Glutamatergic neuron (in vitro differentiated cells): Measurements from ENCODE around the gene CEP126. TPM values are rescaled to one million over a fixed set of nuclear protein-coding genes. Genes with fewer than 3 reads are reported as not detected.

ENCODE experiments used
- DNase-seq: peaks from one replicate; pipeline ENCODE4 v3.0.0; 2022
- H3K27ac Mint-ChIP-seq: one replicate; pipeline ENCODE4 v1.8.0; 2020; ENCODE audit warnings: mild to moderate bottlenecking, mixed read lengths, inconsistent platforms; ENCODE audit not compliant: unreplicated experiment
- H3K27me3 Mint-ChIP-seq: one replicate; pipeline ENCODE4 v1.8.0; 2020; ENCODE audit warnings: mild to moderate bottlenecking, moderate library complexity, mixed read lengths, inconsistent platforms; ENCODE audit not compliant: unreplicated experiment
- H3K36me3 Mint-ChIP-seq: one replicate; pipeline ENCODE4 v1.8.0; 2020; ENCODE audit warnings: mild to moderate bottlenecking, mixed read lengths, inconsistent platforms; ENCODE audit not compliant: unreplicated experiment
- H3K4me1 Mint-ChIP-seq: one replicate; pipeline ENCODE4 v1.8.0; 2020; ENCODE audit warnings: mild to moderate bottlenecking, low read depth, mixed read lengths, inconsistent platforms; ENCODE audit not compliant: unreplicated experiment
- H3K4me3 Mint-ChIP-seq: one replicate; pipeline ENCODE4 v1.8.0; 2020; ENCODE audit warnings: mild to moderate bottlenecking, mixed read lengths, inconsistent platforms; ENCODE audit not compliant: unreplicated experiment
- H3K9me3 Mint-ChIP-seq: one replicate; pipeline ENCODE4 v1.8.0; 2020; ENCODE audit warnings: mild to moderate bottlenecking, moderate library complexity, mixed read lengths, inconsistent platforms; ENCODE audit not compliant: unreplicated experiment
- total RNA-seq: library from RNA; stranded (reverse); fragmentation: NEBNext Ultra II Directional; extraction: Animal tissue kit (Norgen Biotek cat#: 25700); gene quantifications from one replicate; pipeline ENCODE4 v1.2.1, GENCODE V29; 2021; ENCODE audit not compliant: unreplicated experiment
- TF ChIP-seq, protein P1 (sequence below): fragments of 200-600 bp; sonication (generic); IDR thresholded peaks from one replicate; pipeline ENCODE4 v1.5.0; 2021; ENCODE audit not compliant: partially characterized antibody, unreplicated experiment

CEP126 gene
- total RNA-seq, 1 donor from 2014 or later: 3.9 TPM

- H3K36me3 Mint-ChIP-seq: no peaks in the 10 kb centered on the region
- H3K27me3 Mint-ChIP-seq: no peaks in the 10 kb centered on the region
- H3K27ac Mint-ChIP-seq: no peak overlapping the region
- H3K4me3 Mint-ChIP-seq: no peak overlapping the region
- H3K9me3 Mint-ChIP-seq: no peaks in the 10 kb centered on the region
- H3K4me1 Mint-ChIP-seq: no peaks in the 10 kb centered on the region
- TF ChIP-seq, protein P1, sequence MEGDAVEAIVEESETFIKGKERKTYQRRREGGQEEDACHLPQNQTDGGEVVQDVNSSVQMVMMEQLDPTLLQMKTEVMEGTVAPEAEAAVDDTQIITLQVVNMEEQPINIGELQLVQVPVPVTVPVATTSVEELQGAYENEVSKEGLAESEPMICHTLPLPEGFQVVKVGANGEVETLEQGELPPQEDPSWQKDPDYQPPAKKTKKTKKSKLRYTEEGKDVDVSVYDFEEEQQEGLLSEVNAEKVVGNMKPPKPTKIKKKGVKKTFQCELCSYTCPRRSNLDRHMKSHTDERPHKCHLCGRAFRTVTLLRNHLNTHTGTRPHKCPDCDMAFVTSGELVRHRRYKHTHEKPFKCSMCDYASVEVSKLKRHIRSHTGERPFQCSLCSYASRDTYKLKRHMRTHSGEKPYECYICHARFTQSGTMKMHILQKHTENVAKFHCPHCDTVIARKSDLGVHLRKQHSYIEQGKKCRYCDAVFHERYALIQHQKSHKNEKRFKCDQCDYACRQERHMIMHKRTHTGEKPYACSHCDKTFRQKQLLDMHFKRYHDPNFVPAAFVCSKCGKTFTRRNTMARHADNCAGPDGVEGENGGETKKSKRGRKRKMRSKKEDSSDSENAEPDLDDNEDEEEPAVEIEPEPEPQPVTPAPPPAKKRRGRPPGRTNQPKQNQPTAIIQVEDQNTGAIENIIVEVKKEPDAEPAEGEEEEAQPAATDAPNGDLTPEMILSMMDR: no peak
- no peak for DNase-seq
These were observed 42.5 kb upstream of the CEP126 start for GRCh38 chr11:101872171-101872882.

DNA sequence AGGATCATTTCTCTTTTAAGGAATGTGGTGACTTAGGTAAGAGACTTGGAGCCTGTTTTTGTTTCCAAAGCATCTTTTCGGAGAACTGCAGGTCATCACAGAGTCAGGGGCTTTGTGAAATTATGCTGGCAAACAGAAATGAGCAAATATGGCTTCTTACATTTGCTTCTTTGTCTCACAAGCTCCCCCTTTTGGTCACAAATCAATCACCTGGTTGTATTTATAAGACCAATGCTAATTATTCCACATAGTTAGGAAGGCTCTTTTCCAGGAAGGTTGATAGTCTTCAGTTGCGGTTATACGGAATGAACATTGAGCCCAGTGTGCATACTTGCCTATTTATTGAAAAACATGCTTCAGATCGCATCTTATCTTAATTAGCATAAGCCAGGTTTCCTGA, 34.6 kb upstream of the CEP126 start:
- Mint-ChIP-seq H3K27me3 (no peaks in the 10 kb centered on the region), H3K4me3 (no peak overlapping the region), H3K36me3 (no peaks in the 10 kb centered on the region), H3K4me1 (no peaks in the 10 kb centered on the region), H3K9me3 (peaks cover 2% of the 10 kb centered on the region), H3K27ac (no peak overlapping the region)
- TF ChIP-seq, protein P1: peak; percentile 48
- no peak for DNase-seq

- Mint-ChIP-seq H3K4me3 (no peak overlapping the region), H3K27ac (no peak overlapping the region), H3K36me3 (no peaks in the 10 kb centered on the region), H3K4me1 (no peaks in the 10 kb centered on the region), H3K27me3 (no peaks in the 10 kb centered on the region), H3K9me3 (peaks cover 2% of the 10 kb centered on the region)
- DNase-seq: no peak
- TF ChIP-seq, protein P1: no peak
These were observed 33.2 kb upstream of the CEP126 start for GRCh38 chr11:101881586-101881985.

- H3K27ac Mint-ChIP-seq: no peak overlapping the region
- TF ChIP-seq, protein P1: no peak
- no peak overlapping the region for H3K4me3 Mint-ChIP-seq
- H3K36me3 Mint-ChIP-seq: no peaks in the 10 kb centered on the region
- no peaks in the 10 kb centered on the region for H3K4me1 Mint-ChIP-seq
- no peaks in the 10 kb centered on the region for H3K27me3 Mint-ChIP-seq
- no peak for DNase-seq
- H3K9me3 Mint-ChIP-seq: peaks cover 2% of the 10 kb centered on the region
These were observed 29.2 kb upstream of the CEP126 start for GRCh38 chr11:101885631-101886030.

DNA sequence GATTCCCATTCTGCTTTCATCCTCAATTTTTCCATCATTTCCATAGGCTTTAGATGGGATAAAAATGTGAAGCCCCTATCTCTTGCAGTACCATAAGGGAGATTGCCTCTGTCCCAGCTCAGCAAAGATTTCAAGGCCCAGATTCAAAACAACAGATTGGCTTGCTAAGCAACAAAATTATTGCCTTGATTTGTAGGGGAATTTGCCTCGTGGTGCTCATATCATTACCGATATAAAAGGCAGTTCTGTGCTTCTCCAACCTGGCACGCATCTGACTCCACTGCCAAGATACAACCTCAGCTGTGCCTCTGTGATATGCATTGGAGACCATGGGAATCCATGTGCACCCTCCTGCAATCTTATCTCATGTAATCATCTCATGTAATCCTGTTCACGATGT, 25.0 kb upstream of the CEP126 start:
- Mint-ChIP-seq H3K9me3 (peaks cover 2% of the 10 kb centered on the region), H3K36me3 (no peaks in the 10 kb centered on the region), H3K27me3 (no peaks in the 10 kb centered on the region), H3K4me3 (no peak overlapping the region), H3K4me1 (no peaks in the 10 kb centered on the region), H3K27ac (no peak overlapping the region)
- DNase-seq: no peak
- TF ChIP-seq, protein P1: no peak
